ENCODE measurements around the gene MYLIP.

The MYLIP gene

DNA sequence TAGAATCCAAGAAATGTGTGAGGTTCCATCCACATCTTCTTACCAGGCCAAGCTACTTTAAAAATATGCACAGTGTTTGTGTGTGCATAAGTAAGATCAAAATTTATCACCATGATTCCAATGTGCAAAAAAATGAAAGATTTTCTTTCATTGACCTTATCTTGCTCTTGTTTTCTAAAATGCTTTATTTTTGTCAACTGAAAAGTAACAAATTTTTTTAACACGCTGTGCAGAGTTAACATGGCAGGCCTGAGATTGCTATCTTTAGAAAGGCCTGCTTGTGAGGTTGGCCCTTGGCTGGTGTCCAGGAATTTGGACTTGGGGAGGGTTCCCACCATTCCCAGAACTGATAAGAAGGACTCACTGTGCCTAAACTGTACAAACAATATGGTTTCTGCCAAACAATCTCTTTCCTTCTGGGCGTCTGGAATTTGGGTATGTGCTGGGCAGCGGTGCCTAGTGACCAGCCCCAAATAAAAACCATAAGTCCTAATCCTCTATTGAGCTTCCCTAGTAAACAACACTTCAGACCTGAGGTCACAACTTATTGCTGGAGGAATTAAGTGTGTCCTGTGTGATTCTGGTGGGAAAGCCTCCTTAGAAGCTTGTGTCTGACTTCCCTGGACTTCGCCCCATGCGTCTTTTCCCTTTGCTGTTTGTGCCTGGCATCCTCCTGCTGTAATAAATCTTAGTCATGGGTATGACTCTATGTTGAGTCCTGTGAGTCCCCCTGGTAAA lies 19.8 kb upstream of the MYLIP start:
- no peak for DNase-seq

DNA sequence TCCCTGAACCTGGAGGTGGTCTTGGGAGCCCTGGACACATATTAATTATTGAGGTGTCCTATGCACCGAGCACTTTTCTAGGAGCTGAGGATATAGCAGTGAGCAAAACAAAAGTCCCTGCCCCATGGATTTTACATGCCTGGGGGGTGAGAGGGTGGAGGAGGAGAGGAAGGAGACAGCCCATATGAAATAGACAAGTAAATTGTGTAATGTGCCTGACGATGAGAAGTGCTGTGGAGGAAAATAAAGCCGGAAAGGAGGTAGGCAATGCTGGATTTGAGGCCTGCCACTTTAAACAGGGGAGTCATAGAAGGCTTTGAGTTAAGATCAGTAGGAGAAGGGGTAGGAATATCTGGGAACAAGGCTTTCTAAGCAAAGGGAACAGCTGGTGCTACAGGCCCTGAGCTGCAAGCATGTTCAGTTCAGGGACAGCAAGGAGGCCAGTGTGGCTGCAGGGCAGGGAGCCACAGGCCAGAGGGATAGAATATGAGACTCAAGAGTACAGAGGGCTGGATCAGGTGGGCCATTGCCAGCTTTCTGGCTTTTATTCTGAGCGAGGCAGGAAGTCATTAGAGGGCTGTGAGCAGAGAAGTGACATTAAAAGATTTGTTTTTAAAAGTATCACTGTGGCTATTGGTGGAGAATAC lies 19.1 kb upstream of the MYLIP start:
- DNase-seq: no peak

- no peak for DNase-seq
Observed at GRCh38 chr6:16118825-16119224, 10.1 kb upstream of the MYLIP start.

- no peak for DNase-seq
Observed at GRCh38 chr6:16121339-16121738, 7.5 kb upstream of the MYLIP start.

DNA sequence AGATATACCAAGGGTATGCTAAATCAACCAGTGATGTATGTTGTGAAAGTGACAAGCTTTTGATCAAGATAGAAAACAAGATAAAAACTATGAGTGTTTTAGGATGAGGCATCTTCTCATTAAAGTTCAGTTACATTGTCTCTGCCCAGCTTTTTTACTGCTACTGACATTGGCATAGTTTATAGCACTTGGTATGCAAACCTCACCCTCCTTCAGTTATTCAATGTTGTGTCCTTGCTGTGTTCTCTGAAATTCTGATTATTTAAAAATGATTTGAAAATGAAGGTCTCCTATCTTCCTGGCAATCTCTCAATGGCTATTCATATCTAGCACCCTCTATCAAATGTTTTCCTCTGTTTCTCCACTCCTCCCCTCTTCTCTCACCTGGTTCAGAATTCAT lies 6.7 kb upstream of the MYLIP start:
- no peak for DNase-seq

DNA sequence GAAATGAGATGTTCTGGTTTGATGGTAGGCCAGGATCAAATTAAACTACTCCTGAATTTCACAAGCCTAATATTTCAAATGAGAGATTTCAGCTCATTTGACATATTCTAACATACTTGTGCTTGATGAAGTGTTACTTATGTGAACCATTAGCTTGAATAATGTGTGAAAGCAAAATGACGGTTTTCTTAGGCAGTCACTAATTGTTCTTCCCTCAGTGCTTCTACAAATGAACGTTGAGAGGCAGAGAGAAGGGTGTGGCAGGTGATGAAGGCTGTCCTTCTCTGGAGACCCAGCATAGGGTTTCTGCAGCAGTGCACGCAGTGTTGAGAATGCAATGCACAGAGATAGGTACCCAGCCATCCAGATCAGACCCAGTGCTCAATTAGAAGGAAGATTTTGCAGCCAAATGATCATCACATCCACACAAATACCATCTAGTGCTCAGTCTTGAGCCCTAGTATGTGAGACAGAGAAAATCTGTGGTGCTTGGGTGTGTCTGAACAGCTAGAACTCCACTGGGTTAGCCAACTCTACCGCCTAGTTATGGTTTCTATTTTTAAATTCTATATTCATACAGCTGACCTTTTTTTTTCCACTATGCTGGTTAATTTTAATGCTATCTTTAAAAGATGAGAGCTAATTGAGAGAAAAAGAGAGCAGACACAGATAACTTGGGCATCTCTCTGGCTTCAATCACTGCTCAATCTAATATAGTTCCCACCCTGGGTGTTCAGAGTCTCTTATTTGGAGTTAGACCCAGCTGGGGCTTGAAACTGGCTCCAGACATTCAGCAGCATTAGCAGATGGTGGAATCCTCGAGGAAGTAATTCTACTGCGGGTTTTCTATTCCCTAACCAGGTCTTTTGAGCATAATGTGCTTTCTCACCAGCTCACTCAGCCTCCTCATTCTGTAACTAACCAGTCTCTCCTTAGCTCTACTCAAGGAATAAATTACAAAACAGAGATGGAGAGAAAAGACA lies 4.4 kb upstream of the MYLIP start:
- no peak for DNase-seq

DNA sequence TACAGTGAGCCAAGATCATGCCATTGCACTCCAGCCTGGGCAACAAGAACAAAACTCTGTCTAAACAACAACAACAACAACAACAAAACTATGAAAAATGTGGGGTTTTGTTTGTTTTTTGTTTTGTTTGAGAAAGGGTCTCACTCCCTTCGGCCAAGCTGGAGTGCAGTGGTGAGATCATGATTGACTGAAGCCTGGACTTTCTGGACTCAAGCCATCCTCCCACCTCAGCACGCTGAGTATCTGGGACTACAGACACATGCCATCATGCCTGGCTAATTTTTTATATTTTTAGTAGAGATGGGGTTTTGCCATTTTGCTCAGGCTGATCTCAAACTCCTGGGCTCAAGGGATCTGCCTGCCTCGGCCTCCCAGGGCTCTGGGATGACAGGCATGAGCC lies 2.8 kb upstream of the MYLIP start:
- no peak for DNase-seq

DNA sequence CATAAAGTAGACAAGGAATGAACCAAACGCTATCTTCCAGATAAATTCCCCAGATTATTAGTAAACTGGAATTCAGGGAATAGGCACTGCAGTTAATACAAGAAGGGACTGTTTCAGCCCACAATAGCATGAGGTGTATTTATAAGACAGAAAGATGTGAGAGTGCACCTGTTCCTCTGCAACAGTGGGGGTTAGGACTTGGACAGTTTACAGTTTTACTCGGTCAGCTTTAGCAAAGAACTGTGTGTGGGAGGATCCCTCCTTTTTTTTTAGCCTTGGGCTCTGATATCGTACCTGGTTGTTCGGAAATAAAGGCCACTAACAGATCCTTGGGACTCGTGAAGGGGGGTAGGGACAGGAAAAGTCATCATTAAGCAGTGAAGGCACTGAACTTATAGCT lies 2.0 kb upstream of the MYLIP start:
- no peak for DNase-seq

DNA sequence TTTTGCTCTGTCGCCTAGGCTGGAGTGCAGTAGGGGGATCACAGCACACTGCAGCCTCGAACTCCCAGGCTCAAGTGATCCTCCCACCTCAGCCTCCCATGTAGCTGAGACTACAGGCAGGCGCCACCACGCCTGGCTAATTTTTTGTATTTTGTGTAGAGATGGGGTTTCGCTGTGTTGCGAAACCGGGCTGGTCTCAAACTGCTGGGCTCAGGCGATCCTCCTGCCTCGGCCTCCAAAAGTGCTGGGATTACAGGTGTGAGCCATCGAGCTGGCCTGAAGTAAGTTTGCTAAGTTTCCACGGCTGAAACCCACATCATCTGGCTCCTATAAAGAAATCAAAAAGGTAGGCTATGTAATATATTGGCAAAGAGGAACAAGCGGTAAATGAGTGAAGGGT lies 1.4 kb upstream of the MYLIP start:
- no peak for DNase-seq

DNA sequence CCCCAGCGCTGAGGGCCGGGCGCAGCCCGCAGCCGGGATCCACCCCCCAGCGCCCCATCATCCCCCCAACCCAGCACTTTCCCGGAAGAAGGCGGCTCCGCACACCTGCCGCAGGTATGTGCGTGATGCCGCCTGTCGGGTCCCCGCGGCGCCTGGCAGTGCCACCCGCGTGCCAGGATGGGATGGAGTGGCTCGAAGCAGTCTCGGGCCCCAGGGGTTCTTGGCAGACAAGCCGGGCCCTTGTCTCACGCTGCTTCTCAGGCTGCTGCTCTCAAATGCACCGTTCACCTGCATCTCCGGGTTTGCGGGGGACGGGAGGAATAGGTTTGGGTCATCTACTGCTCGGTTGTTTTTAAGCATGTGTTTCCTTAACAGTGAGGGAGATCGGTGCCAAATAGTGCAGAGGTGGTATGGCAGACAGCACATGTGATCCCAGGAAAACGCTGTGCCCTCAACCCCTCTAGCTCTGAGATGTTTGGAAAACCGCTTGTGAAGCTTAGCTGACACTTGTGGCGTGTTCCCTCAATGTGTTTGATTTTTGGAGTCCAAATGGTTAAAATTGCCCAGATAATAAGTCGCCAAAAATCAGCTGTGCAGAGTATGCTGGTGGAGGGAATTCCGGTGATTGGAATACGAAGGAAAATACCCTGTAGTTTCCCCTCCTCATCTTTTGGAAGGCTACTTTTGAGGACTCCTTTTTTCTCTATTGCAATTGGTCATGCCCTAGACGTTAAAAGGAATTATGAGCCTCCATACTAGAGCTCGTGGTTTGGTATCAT lies 926 bp downstream of the MYLIP start:
- peak; percentile 27 for DNase-seq

DNA sequence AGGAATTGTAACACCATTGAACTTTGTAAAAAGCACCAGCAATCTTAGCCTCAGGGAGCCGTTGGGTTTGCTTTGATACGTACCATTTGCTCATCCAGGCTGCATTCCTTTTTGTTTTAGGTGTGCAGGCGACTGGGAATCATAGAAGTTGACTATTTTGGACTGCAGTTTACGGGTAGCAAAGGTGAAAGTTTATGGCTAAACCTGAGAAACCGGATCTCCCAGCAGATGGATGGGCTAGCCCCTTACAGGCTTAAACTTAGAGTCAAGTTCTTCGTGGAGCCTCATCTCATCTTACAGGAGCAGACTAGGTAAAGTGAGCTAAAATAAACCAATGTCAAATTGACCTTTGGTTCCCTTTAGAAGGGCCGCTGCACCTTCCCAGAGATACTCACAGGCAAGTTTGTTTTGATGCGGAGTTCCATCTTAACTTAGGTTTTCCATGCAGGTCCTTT lies 1.6 kb downstream of the MYLIP start:
- no peak for DNase-seq

GRCh38 chr6:16130932-16131387 lies 2.1 kb downstream of the MYLIP start:
- DNase-seq: no peak

DNA sequence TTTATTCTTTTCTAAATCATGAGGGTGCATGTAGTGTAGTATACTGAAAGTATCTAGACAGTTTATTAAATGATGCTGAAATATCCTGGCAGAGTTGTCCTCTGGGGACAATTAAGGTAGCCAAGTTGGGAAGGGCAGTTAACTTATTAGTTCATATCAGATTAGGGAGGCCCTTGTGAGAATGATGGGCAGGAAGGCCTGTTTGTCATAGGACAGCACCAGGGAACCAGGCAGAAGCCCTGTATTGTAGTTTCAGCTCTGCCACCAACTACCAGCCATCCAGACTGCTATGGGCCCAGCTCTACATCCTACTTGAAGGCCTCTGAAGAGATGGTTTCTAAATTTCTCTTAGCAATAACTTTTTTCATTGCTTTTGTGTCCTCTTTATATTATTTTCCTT lies 4.0 kb downstream of the MYLIP start:
- DNase-seq: no peak

DNA sequence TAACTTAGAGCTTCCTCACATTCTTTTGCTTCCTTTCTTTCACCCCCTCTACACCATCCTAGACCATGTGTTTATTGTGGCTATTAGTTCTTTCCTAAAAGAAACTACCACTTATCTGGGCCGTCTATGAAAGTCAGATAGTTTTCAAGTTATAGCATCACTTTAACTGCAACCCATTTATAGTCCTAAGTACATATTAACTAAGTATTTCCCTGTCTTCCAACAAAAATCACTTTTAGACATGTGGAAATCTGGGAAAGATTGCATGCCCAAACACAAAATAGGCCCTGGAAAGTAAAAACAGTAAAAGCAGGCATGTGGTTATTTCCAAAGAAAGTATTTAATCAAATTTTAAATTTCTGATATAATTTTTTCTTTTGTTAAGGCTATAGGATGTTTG lies 5.5 kb downstream of the MYLIP start:
- no peak for DNase-seq

DNA sequence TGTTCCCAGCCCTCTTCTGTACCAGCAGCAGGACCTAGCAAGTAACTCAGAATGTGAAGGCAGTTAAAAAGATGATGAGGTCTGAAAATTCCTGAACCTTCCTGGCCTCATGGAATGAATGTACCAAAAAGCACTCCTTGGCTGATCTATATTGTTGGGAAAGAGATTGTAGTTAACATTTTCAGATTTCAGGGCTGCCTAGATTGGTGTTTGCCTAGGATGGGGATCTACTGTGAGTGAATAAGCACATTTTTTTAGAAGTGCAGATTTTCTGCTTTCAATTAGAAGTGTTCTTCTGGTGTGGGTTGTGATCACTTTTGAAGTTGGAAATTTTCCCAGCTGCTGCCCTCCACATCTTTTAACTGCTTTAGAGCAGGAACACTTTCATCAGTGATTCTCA lies 6.2 kb downstream of the MYLIP start:
- no peak for DNase-seq

DNA sequence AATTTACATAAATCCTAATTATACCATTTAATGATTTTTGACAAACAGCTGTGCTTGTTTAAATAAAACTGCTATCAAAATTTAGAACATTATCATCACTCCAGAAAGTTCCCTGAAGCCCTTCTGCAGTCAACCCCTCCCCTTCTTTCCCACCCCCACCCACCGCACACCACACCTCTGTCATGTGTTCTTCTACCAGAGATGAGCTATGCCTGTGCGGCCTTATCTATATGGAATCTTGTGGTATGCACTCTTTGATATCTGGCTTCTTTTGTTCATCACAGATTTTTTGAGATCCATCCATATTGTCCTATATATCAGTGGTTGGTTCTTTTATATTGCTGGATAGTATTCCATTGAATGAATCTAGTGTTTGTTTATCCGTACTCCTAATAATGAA lies 7.2 kb downstream of the MYLIP start:
- no peak for DNase-seq

GRCh38 chr6:16136621-16137450 lies 8.0 kb downstream of the MYLIP start:
- DNase-seq: peak; percentile 44

- no peak for DNase-seq
Observed at GRCh38 chr6:16137451-16137801, 8.5 kb downstream of the MYLIP start.

- DNase-seq: no peak
Observed at GRCh38 chr6:16139556-16139955, 10.7 kb downstream of the MYLIP start.

DNA sequence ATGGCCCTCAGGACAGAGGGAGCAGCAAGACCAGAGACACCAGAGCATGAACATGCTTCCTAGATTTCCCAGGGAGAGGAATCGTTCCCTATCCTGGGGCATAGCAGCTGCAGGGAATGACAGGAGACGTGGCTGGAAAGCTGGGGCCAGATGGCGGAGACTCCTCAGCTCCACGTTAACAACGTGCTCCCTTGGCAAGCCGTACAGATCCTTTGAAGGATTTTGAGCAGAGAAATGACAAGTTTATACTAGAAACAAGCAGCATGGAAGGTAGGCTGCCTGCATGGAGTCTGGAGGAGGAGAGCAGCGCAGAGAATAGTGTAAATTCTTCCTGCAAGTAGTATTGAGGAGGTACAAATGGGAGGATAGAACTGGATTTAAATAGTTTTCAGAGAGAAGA lies 11.7 kb downstream of the MYLIP start:
- DNase-seq: no peak

DNA sequence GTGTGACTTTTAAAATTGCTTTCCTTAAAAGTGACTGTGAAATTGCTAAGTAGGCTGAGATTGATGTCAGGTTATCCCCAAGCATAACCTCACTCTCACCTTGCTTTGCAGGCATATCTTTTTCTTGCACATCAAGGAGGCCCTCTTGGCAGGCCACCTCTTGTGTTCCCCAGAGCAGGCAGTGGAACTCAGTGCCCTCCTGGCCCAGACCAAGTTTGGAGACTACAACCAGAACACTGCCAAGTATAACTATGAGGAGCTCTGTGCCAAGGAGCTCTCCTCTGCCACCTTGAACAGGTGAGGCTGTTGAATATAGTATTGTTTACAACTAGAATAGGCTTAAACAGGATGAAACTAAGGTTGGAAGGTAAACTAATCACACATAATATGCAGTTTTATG lies 12.6 kb downstream of the MYLIP start:
- no peak for DNase-seq

DNA sequence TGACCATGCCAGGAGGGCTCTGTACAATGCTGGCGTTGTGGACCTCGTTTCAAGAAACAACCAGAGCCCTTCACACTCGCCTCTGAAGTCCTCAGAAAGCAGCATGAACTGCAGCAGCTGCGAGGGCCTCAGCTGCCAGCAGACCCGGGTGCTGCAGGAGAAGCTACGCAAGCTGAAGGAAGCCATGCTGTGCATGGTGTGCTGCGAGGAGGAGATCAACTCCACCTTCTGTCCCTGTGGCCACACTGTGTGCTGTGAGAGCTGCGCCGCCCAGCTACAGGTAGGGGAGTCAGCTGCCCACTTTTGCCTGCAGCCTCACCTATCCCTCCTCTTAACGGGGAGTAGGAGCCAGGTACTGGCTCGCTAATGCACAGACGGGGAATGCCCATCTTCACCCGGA lies 16.2 kb downstream of the MYLIP start:
- DNase-seq: no peak

All from stimulated activated CD4-positive, alpha-beta T cell treated with anti-CD3 and anti-CD28 coated beads, Interleukin-4, amount 100 ng/mL, for 1 hour (primary cell).